Left lung (tissue), 10 donors: Measurements from ENCODE around the gene FKBP10. TPM values are rescaled to one million over a fixed set of nuclear protein-coding genes. Genes with fewer than 3 reads are reported as not detected.
A peak's percentile ranks its signal among the peaks of the same experiment; 100 is the strongest.

Experiments used
- ATAC-seq: fragments of 200-7000 bp; cut with Tn5 transposase; one replicate; pipeline ENCODE4 v1.9.1; 2020; ENCODE audit warnings: moderate library complexity
- DNase-seq, 4 donors: peaks; one replicate each; pipeline ENCODE4 v3.0.0-alpha.2; 2013 to 2020
- H3K27ac ChIP-seq, 2 donors: fragments of 200-600 bp; sonication (generic) in 1 of 2; one replicate each; pipeline versions ENCODE4 v1.5.0 to v1.8.0; 2020 to 2021
- H3K27me3 ChIP-seq, 2 donors: fragments of 200-600 bp; sonication (generic) in 1 of 2; one replicate each; pipeline versions ENCODE4 v1.5.0 to v1.8.0; 2020 to 2021
- H3K36me3 ChIP-seq, 2 donors: fragments of 200-600 bp; sonication (generic) in 1 of 2; one replicate each; pipeline versions ENCODE4 v1.5.0 to v1.8.0; 2020 to 2021
- H3K4me1 ChIP-seq, 2 donors: fragments of 200-600 bp; one replicate each; pipeline ENCODE4 v1.8.0; 2021
- H3K4me3 ChIP-seq, 2 donors: fragments of 200-600 bp; sonication (generic) in 1 of 2; one replicate each; pipeline versions ENCODE4 v1.5.0 to v1.8.0; 2020 to 2021; ENCODE audit warnings: mild to moderate bottlenecking in 1 of 2
- H3K9me3 ChIP-seq, 2 donors: fragments of 200-600 bp; sonication (generic) in 1 of 2; one replicate each; pipeline versions ENCODE4 v1.5.0 to v1.8.0; 2020 to 2021
- CTCF ChIP-seq, 2 donors: fragments of 200-600 bp; sonication (generic) in 1 of 2; IDR thresholded peaks; one replicate each; pipeline versions ENCODE4 v1.5.0 to v1.8.0; 2021; ENCODE audit warnings: antibody characterized with exemption in 2 of 2
- intact Hi-C, 2 donors: fragments of 100-400 bp; cut with DNase I; formaldehyde crosslinking; loops; one replicate each; pipeline versions ENCODE4 v1.11.2 to v1.14.2; 2022
- polyA plus RNA-seq, 6 donors: library from polyadenylated mRNA; unstranded; fragments of 120-200 nt; gene quantifications; one replicate each; pipeline ENCODE4 v1.2.1, GENCODE V29; 2013; ENCODE audit not compliant: insufficient read length in 6 of 6
- total RNA-seq, 2 donors: library from RNA; stranded (reverse); fragmentation: NEBNext Ultra II Directional; extraction: Animal tissue kit (Norgen Biotek cat#: 25700); gene quantifications; one replicate each; pipeline ENCODE4 v1.2.1, GENCODE V29; 2021
- donor health status: DM: no; HTN: yes; CAD: no.
- donor health status: DM: no; HTN: no; CAD: no.

FKBP10 gene
- total and polyA plus RNA-seq, 8 donors, result 82.1 to 169 (median 141) TPM

- peaks cover 0 to 52% of the 10 kb centered on the region in 2 donors for H3K36me3 ChIP-seq
Measured at GRCh38 chr17:41771389-41772206, 41.2 kb upstream of the FKBP10 start.

GRCh38 chr17:41772218-41772585 lies 40.6 kb upstream of the FKBP10 start:
- H3K9me3 ChIP-seq, result no peaks in the 10 kb centered on the region
- no peaks in the 10 kb centered on the region for H3K27me3 ChIP-seq
- no peak overlapping the region for H3K4me3 ChIP-seq
- H3K4me1 ChIP-seq, result peaks cover 28 to 57% of the 10 kb centered on the region in 2 donors
- TF ChIP-seq CTCF (IDR thresholded peaks at IDR 0.05), result no peak
- H3K27ac ChIP-seq, result peak overlapping the region; percentile 47 to 79
- H3K36me3 ChIP-seq, result peaks cover 0 to 46% of the 10 kb centered on the region in 2 donors
- DNase-seq (peak in 3 of 4 donors; percentile 69 to 87 (median 77)), ATAC-seq (peak; percentile 85)
- intact Hi-C loops, result no loop called here

More at GRCh38 chr17:41771389-41772206, 41.2 kb upstream of the FKBP10 start:
- ATAC-seq (no peak), DNase-seq (peak in 1 of 4 donors; percentile 19)
- intact Hi-C loops, result no loop called here
- TF ChIP-seq CTCF (IDR thresholded peaks at IDR 0.05), result no peak
- H3K27me3 ChIP-seq, result no peaks in the 10 kb centered on the region
- H3K4me3 ChIP-seq, result no peak overlapping the region
- peaks cover 24 to 51% of the 10 kb centered on the region in 2 donors for H3K4me1 ChIP-seq
- H3K9me3 ChIP-seq, result no peaks in the 10 kb centered on the region
- peak overlapping the region in 1 of 2 donors; percentile 79 for H3K27ac ChIP-seq

GRCh38 chr17:41772586-41773189 lies 40.1 kb upstream of the FKBP10 start:
- Histone ChIP-seq H3K9me3 (no peaks in the 10 kb centered on the region), H3K27ac (peak overlapping the region; percentile 47 to 79), H3K36me3 (peaks cover 0 to 41% of the 10 kb centered on the region in 2 donors), H3K4me1 (peaks cover 32 to 62% of the 10 kb centered on the region in 2 donors), H3K27me3 (no peaks in the 10 kb centered on the region), H3K4me3 (no peak overlapping the region)
- ATAC-seq (no peak), DNase-seq (peak in 1 of 4 donors; percentile 38)
- TF ChIP-seq CTCF (IDR thresholded peaks at IDR 0.05), result no peak
- intact Hi-C loops, result no loop called here

GRCh38 chr17:41773190-41773588 lies 39.6 kb upstream of the FKBP10 start:
- Histone ChIP-seq H3K27me3 (no peaks in the 10 kb centered on the region), H3K27ac (peak overlapping the region; percentile 47 to 79), H3K4me3 (no peak overlapping the region), H3K9me3 (no peaks in the 10 kb centered on the region), H3K36me3 (peaks cover 0 to 36% of the 10 kb centered on the region in 2 donors), H3K4me1 (peaks cover 37 to 67% of the 10 kb centered on the region in 2 donors)
- intact Hi-C loops, result no loop called here
- TF ChIP-seq CTCF (IDR thresholded peaks at IDR 0.05), result no peak
- peak; percentile 51 to 90 (median 79) for DNase-seq
- peak; percentile 63 for ATAC-seq

GRCh38 chr17:41773731-41774193 lies 39.0 kb upstream of the FKBP10 start:
- H3K4me1 ChIP-seq, result peaks cover 38 to 72% of the 10 kb centered on the region in 2 donors
- H3K27me3 ChIP-seq, result no peaks in the 10 kb centered on the region
- H3K27ac ChIP-seq, result peak overlapping the region in 1 of 2 donors; percentile 79
- no peak for TF ChIP-seq CTCF (IDR thresholded peaks at IDR 0.05)
- no peaks in the 10 kb centered on the region for H3K9me3 ChIP-seq
- DNase-seq (no peak), ATAC-seq (no peak)
- peaks cover 0 to 31% of the 10 kb centered on the region in 2 donors for H3K36me3 ChIP-seq
- intact Hi-C loops, result no loop called here
- H3K4me3 ChIP-seq, result no peak overlapping the region
